Spleen (tissue), 11 donors: ENCODE data around the gene GJA3. TPM values are rescaled to one million over a fixed set of nuclear protein-coding genes. Genes with fewer than 3 reads are reported as not detected.

Experiments used
- DNase-seq: peaks from one replicate; pipeline ENCODE4 v3.0.0-alpha.2; 2020
- H3K27ac ChIP-seq, 8 donors: fragments of 200-600 bp; sonication (generic) in 7 of 8; 1 replicate in 4 of 8; 2 replicates in 4 of 8; pipeline versions ENCODE4 v1.5.0 to v1.8.0; 2016 to 2021; ENCODE audit warnings: inconsistent platforms in 4 of 8, mild to moderate bottlenecking in 4 of 8, moderate library complexity in 1 of 8
- H3K27me3 ChIP-seq, 7 donors: fragments of 200-600 bp; sonication (generic) in 6 of 7; replicated peaks in 1 of 7; 1 replicate in 4 of 7; 2 replicates in 3 of 7; pipeline versions ENCODE4 v1.5.0 to v1.8.0; 2016 to 2021; ENCODE audit warnings: inconsistent platforms in 3 of 7, mild to moderate bottlenecking in 1 of 7
- H3K36me3 ChIP-seq, 6 donors: fragments of 200-600 bp; sonication (generic) in 5 of 6; 1 replicate in 4 of 6; 2 replicates in 2 of 6; pipeline versions ENCODE4 v1.5.0 to v1.8.0; 2016 to 2021; ENCODE audit warnings: inconsistent platforms in 2 of 6
- H3K4me1 ChIP-seq, 6 donors: fragments of 200-600 bp; sonication (generic) in 5 of 6; 1 replicate in 3 of 6; 2 replicates in 3 of 6; pipeline versions ENCODE4 v1.5.0 to v1.8.0; 2016 to 2021; ENCODE audit warnings: inconsistent platforms in 3 of 6
- H3K4me3 ChIP-seq, 8 donors: fragments of 200-600 bp; sonication (generic) in 7 of 8; 1 replicate in 4 of 8; 2 replicates in 4 of 8; pipeline versions ENCODE4 v1.5.0 to v1.8.0; 2016 to 2021; ENCODE audit warnings: inconsistent platforms in 4 of 8, mild to moderate bottlenecking in 4 of 8, moderate library complexity in 2 of 8
- H3K9me3 ChIP-seq, 8 donors: fragments of 200-600 bp; sonication (generic) in 7 of 8; 1 replicate in 4 of 8; 2 replicates in 4 of 8; pipeline versions ENCODE4 v1.5.0 to v1.8.0; 2016 to 2021; ENCODE audit warnings: inconsistent platforms in 4 of 8
- POLR2A ChIP-seq, 3 donors: fragments of 450-650 bp; IDR thresholded peaks; one replicate each; pipeline ENCODE4 v1.5.1; 2017; ENCODE audit warnings: antibody characterized with exemption in 3 of 3, mild to moderate bottlenecking in 1 of 3
- POLR2AphosphoS5 ChIP-seq, 3 donors: sonication (generic); formaldehyde crosslinking; IDR thresholded peaks; one replicate each; pipeline ENCODE4 v1.5.1; 2017; ENCODE audit warnings: antibody characterized with exemption in 3 of 3
- WGBS, 5 donors: extraction: QIAGEN DNeasy Blood & Tissue Kit in 3 of 5; methylation state at CpG; one replicate each; pipeline versions ENCODE4 v1.1.5 to v1.1.7; 2013 to 2018; 5-methylcytosine and 5-hydroxymethylcytosine counted together
- intact Hi-C: fragments of 100-400 bp; cut with DNase I; formaldehyde crosslinking; loops from one replicate; pipeline ENCODE4 v1.15.0; 2023; ENCODE audit warnings: low total_unique reads
- polyA plus RNA-seq, 3 donors: library from polyadenylated mRNA; stranded (reverse); fragments of 200-250 nt; gene quantifications; one replicate each; pipeline ENCODE4 v1.2.1, GENCODE V29; 2013
- total RNA-seq, 7 donors: library from RNA; depleted of rRNA in 3 of 7; stranded (reverse); fragments of >200 nt in 3 of 7; fragmentation: NEBNext Ultra II Directional in 4 of 7; extraction: Animal tissue kit (Norgen Biotek cat#: 25700) in 4 of 7; gene quantifications; one replicate each; pipeline versions ENCODE4 v1.1.0 to v1.2.1, GENCODE V29; 2016 to 2021
- TF ChIP-seq, protein P1 (sequence below), 11 experiments: fragments of 200-600 bp in 7 of 11; fragments of 450-650 bp in 4 of 11; sonication (generic) in 4 of 11; IDR thresholded peaks in 8 of 11; conservative IDR thresholded peaks in 3 of 11; 1 replicate in 7 of 11; 2 replicates in 4 of 11; pipeline versions ENCODE4 v1.4.0 to v1.8.0; 2016 to 2021; ENCODE audit warnings: antibody characterized with exemption in 11 of 11, inconsistent platforms in 4 of 11, mild to moderate bottlenecking in 1 of 11
- donor health status: healthy with polysubstance abuse.
- donor health status: DM: no; HTN: no; CAD: no; lungs with moderate emphysema.
- donor health status: DM: no; HTN: no; CAD: no.
- donor health status: Bipolar disorder and iron deficiency.
- donor health status: healthy.
- donor health status: DM: no; HTN: no; CAD: no.
- donor health status: DM: yes; HTN: yes; CAD: no.

GJA3 gene
- total and polyA plus RNA-seq, 10 donors = 0.12 to 0.43 (median 0.25) TPM

DNA sequence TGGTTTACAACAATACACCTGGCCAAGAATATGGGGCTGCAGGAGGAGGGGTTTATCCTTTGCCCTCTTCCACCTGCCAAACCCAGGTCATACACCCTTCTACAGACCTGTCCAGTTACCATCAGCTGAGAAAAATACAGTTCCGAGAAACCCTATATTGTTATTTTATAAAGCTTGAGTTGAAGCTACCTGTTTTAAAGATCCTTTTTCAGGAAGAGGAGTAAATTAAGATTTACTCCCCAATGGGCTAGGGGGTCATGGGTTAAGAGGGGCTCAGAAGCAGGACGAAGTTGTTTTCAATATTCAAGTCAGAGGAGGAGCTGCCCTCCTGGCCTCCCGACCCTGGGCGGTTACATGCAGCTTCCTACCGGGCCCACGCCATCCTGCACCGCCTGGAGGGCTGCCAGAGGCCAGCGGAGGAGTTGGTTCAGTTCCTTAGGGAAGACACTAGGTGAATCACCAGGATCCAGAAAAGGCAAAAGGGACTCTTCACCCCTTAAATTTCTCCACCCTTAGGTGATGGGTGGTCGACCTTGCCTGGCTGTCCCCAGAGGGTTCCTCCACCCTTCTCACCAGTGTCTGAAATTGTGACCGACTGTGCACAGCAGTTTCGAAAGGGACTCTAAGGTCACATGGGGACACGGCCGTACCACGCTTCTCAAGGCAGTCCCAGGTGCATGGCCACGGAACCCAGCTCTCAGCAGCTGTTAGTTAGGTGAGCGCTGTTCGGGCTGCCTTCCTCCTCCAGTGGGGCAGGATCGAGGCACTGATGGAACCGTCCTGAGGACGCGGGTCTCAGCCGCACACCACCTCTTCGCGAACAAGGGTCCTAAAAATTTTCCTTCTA, 30.7 kb upstream of the GJA3 start:
- Histone ChIP-seq H3K9me3 (no peaks in the 10 kb centered on the region), H3K4me3 (peak overlapping the region in 7 of 8 donors; percentile 30 to 74 (median 52)), H3K4me1 (peaks cover 19 to 42% (median 32%) of the 10 kb centered on the region in 6 donors), H3K27ac (no peak overlapping the region), H3K27me3 (peaks cover 23 to 65% (median 57%) of the 10 kb centered on the region in 7 donors), H3K36me3 (no peaks in the 10 kb centered on the region)
- TF ChIP-seq POLR2A (IDR thresholded peaks at IDR 0.05) (no peak), POLR2AphosphoS5 (IDR thresholded peaks at IDR 0.05) (no peak)
- TF ChIP-seq, protein P1, sequence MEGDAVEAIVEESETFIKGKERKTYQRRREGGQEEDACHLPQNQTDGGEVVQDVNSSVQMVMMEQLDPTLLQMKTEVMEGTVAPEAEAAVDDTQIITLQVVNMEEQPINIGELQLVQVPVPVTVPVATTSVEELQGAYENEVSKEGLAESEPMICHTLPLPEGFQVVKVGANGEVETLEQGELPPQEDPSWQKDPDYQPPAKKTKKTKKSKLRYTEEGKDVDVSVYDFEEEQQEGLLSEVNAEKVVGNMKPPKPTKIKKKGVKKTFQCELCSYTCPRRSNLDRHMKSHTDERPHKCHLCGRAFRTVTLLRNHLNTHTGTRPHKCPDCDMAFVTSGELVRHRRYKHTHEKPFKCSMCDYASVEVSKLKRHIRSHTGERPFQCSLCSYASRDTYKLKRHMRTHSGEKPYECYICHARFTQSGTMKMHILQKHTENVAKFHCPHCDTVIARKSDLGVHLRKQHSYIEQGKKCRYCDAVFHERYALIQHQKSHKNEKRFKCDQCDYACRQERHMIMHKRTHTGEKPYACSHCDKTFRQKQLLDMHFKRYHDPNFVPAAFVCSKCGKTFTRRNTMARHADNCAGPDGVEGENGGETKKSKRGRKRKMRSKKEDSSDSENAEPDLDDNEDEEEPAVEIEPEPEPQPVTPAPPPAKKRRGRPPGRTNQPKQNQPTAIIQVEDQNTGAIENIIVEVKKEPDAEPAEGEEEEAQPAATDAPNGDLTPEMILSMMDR (IDR thresholded peaks at IDR 0.05 in 8 of 11, conservative IDR thresholded peaks at IDR 0.05 in 3 of 11) = no peak
- intact Hi-C loops = loop anchor here (10.0 kb wide), 1 partner anchor 733 kb away; no protein-coding TSS in a partner anchor
- DNase-seq = no peak
- WGBS, 5 donors = 27 to 39% (median 30%) methylated on average over 19 to 24 of the region's 24 CpGs

DNA sequence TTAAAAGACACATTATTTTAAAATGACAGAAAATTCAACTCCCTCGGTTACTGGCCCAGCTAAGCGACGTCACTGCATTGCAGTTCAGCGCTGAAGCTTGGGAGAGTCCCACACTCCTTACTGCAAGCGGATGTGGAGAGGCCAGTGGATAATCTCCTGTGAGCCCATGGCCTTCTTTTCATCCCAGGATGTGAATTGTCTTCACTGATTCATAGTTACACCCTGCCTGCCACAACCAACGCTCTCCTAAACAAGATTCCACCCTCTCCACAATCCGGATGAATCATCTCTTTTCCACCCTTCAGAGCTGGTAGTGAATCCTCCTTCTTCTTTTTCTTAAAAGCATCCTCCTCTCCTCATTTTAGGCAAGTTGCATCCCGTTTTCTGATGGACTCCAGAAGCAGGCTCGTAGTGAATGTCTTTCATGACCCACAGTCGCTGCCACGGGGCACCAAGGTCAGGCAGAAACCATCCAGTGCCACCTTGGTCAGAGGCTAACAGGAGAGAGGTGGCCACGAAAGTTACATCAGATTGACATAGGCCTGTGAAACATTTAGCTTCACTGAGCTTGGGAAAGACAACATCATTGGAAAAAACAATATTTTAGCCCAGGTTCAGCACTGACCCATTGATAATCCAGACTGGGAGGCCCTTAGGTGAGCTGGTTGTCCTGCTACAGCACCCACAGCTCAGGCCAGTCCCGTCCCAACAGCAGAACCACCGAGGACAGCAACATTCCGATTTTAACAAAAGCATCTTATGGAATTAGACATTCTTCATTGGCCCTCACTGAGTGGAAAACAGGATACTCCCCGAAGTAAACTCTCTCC, 29.8 kb upstream of the GJA3 start:
- Histone ChIP-seq H3K27ac (no peak overlapping the region), H3K9me3 (no peaks in the 10 kb centered on the region), H3K4me3 (no peak overlapping the region), H3K36me3 (no peaks in the 10 kb centered on the region), H3K4me1 (peaks cover 19 to 42% (median 32%) of the 10 kb centered on the region in 6 donors), H3K27me3 (peaks cover 22 to 57% (median 48%) of the 10 kb centered on the region in 7 donors)
- intact Hi-C loops = loop anchor here (10.0 kb wide), 1 partner anchor 734 kb away; no protein-coding TSS in a partner anchor
- DNase-seq = no peak
- TF ChIP-seq POLR2A (IDR thresholded peaks at IDR 0.05) (no peak), POLR2AphosphoS5 (IDR thresholded peaks at IDR 0.05) (no peak)
- TF ChIP-seq, protein P1 (IDR thresholded peaks at IDR 0.05 in 8 of 11, conservative IDR thresholded peaks at IDR 0.05 in 3 of 11) = no peak
- 87 to 95% (median 88%) methylated on average over 16 of the region's 16 CpGs for WGBS, 5 donors

DNA sequence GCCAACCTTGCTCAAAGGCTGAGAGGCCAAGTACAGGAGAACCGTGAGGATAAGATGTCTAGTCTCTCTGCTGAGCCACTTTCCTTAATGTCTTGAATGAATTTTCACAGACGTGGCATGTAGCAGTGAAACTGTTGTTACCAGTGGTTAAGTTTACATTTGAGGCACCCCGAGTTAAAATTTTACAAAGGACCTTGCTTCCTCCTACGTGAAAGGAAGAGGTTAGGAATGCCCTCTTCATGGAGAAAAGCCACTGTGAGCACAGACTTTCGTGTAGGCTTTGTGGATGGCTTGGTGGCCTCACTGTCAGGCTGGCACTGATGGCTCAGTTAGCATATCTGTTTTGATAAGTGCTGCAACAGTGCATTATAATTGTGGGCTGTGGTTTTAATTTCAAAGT, 29.2 kb upstream of the GJA3 start:
- intact Hi-C loops = loop anchor here (10.0 kb wide), 1 partner anchor 735 kb away; no protein-coding TSS in a partner anchor
- no peaks in the 10 kb centered on the region for H3K9me3 ChIP-seq
- DNase-seq = no peak
- no peak overlapping the region for H3K4me3 ChIP-seq
- peaks cover 17 to 51% (median 42%) of the 10 kb centered on the region in 7 donors for H3K27me3 ChIP-seq
- H3K36me3 ChIP-seq = no peaks in the 10 kb centered on the region
- peaks cover 19 to 42% (median 32%) of the 10 kb centered on the region in 6 donors for H3K4me1 ChIP-seq
- no peak overlapping the region for H3K27ac ChIP-seq
- TF ChIP-seq, protein P1 (IDR thresholded peaks at IDR 0.05 in 8 of 11, conservative IDR thresholded peaks at IDR 0.05 in 3 of 11) = no peak
- TF ChIP-seq POLR2AphosphoS5 (IDR thresholded peaks at IDR 0.05) (no peak), POLR2A (IDR thresholded peaks at IDR 0.05) (no peak)
- WGBS, 5 donors = 73 to 85% (median 80%) methylated on average over 5 of the region's 5 CpGs
